Effector memory CD4-positive, alpha-beta T cell (primary cell): ENCODE results near the gene SCO1.

ENCODE experiments used
- DNase-seq, 3 donors: peaks; one replicate each; pipeline ENCODE4 v3.0.0-alpha.2; 2020
- H3K27ac ChIP-seq: 2 replicates; pipeline ENCODE4 v1.7.0; 2013; ENCODE audit warnings: mild to moderate bottlenecking, low read length, moderate library complexity; ENCODE audit not compliant: insufficient read depth, poor library complexity, severe bottlenecking
- H3K27me3 ChIP-seq: replicated peaks from 2 replicates; pipeline ENCODE4 v1.7.0; 2013; ENCODE audit warnings: mild to moderate bottlenecking, low read length; ENCODE audit not compliant: insufficient read depth, control insufficient read depth, poor library complexity, severe bottlenecking
- H3K36me3 ChIP-seq: 2 replicates; pipeline ENCODE4 v1.7.0; 2013; ENCODE audit warnings: mild to moderate bottlenecking, low read length, moderate library complexity; ENCODE audit not compliant: control insufficient read depth, insufficient read depth
- H3K4me1 ChIP-seq: 2 replicates; pipeline ENCODE4 v1.7.0; 2013; ENCODE audit warnings: low read length, mild to moderate bottlenecking; ENCODE audit not compliant: control insufficient read depth, insufficient read depth, poor library complexity, severe bottlenecking
- H3K4me3 ChIP-seq: 2 replicates; pipeline ENCODE4 v1.7.0; 2013; ENCODE audit warnings: low read length, low read depth, mild to moderate bottlenecking; ENCODE audit not compliant: insufficient read depth, poor library complexity, severe bottlenecking
- H3K9me3 ChIP-seq: 2 replicates; pipeline ENCODE4 v1.7.0; 2013; ENCODE audit warnings: mild to moderate bottlenecking, low read length, moderate library complexity; ENCODE audit not compliant: control insufficient read depth

The SCO1 gene

DNA sequence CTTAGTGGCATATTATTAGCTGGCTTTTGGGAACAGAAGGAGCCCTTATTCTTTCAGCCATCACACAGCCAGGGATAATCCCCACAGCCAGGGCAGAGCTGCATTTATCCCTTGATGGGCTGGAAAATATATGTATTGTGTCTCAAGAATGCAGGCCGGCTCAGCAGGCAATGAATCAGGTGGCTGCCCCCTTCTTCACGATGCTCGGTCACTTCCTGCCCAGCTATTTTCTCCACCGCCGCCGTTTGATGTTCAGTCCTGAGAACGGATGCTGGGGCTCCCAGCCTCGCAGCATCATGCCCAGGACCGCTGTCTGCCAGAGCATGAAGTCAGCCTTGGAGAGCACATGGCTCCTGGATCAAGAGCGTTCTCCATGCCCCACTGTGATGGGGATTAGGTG, 35.9 kb downstream of the SCO1 start:
- H3K9me3 ChIP-seq, result no peaks in the 10 kb centered on the region
- no peak overlapping the region for H3K4me3 ChIP-seq
- no peaks in the 10 kb centered on the region for H3K27me3 ChIP-seq
- H3K4me1 ChIP-seq, result no peaks in the 10 kb centered on the region
- DNase-seq, result no peak
- H3K27ac ChIP-seq, result no peak overlapping the region
- no peaks in the 10 kb centered on the region for H3K36me3 ChIP-seq

- DNase-seq, result no peak
- Histone ChIP-seq H3K4me1 (no peaks in the 10 kb centered on the region), H3K27ac (no peak overlapping the region), H3K36me3 (no peaks in the 10 kb centered on the region), H3K9me3 (no peaks in the 10 kb centered on the region), H3K4me3 (no peak overlapping the region), H3K27me3 (no peaks in the 10 kb centered on the region)
These were observed 39.5 kb downstream of the SCO1 start for GRCh38 chr17:10657879-10658278.

- H3K9me3 ChIP-seq, result no peaks in the 10 kb centered on the region
- H3K27ac ChIP-seq, result no peak within 1 kb of the TSS
- H3K27me3 ChIP-seq, result no peaks in the 10 kb centered on the region
- H3K4me1 ChIP-seq, result no peaks in the 10 kb centered on the region
- H3K4me3 ChIP-seq, result no peak within 1 kb of the TSS
- H3K36me3 ChIP-seq, result no peaks in the 10 kb centered on the region
- DNase-seq, result no peak
These were observed 40.2 kb downstream of the SCO1 start, which contains the start of gene MYH3 for GRCh38 chr17:10657148-10657547. Gene MYH3, minus strand, starts transcription at chr17:10657309. Its CDS starts 2,245 bp downstream, at chr17:10655064.

GRCh38 chr17:10653987-10654386, 43.3 kb downstream of the SCO1 start:
- no peaks in the 10 kb centered on the region for H3K27me3 ChIP-seq
- no peak for DNase-seq
- no peaks in the 10 kb centered on the region for H3K9me3 ChIP-seq
- H3K4me1 ChIP-seq, result no peaks in the 10 kb centered on the region
- no peaks in the 10 kb centered on the region for H3K36me3 ChIP-seq
- H3K27ac ChIP-seq, result no peak overlapping the region
- no peak overlapping the region for H3K4me3 ChIP-seq

- Histone ChIP-seq H3K27ac (no peak overlapping the region), H3K4me3 (no peak overlapping the region), H3K36me3 (no peaks in the 10 kb centered on the region), H3K4me1 (no peaks in the 10 kb centered on the region), H3K27me3 (no peaks in the 10 kb centered on the region), H3K9me3 (no peaks in the 10 kb centered on the region)
- DNase-seq, result no peak
These were observed 44.2 kb downstream of the SCO1 start for GRCh38 chr17:10652984-10653659.

DNA sequence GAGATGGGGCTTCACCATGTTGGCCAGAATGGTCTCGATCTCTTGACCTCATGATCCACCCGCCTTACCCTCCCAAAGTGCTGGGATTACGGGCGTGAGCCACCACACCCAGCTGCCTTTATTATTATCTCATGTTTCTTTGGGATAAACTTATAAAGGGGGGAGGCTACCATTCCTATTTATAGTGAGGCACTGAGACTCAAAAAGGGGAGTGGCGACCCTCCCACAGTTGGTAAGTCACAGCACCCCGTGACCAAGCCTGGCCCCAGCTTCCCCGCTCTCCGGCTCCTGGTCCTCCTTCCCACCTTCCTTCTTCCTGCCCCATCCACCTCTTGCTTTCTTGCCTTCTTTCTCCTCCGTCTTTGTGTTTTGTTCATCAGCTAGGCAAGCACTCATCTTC, 45.4 kb downstream of the SCO1 start:
- no peaks in the 10 kb centered on the region for H3K9me3 ChIP-seq
- H3K36me3 ChIP-seq, result no peaks in the 10 kb centered on the region
- no peak overlapping the region for H3K27ac ChIP-seq
- no peaks in the 10 kb centered on the region for H3K27me3 ChIP-seq
- H3K4me1 ChIP-seq, result no peaks in the 10 kb centered on the region
- no peak overlapping the region for H3K4me3 ChIP-seq
- no peak for DNase-seq

- Histone ChIP-seq H3K4me1 (no peaks in the 10 kb centered on the region), H3K9me3 (no peaks in the 10 kb centered on the region), H3K27me3 (no peaks in the 10 kb centered on the region), H3K4me3 (no peak overlapping the region), H3K27ac (no peak overlapping the region), H3K36me3 (no peaks in the 10 kb centered on the region)
- DNase-seq, result no peak
These were observed 47.7 kb downstream of the SCO1 start for GRCh38 chr17:10649602-10650001.

DNA sequence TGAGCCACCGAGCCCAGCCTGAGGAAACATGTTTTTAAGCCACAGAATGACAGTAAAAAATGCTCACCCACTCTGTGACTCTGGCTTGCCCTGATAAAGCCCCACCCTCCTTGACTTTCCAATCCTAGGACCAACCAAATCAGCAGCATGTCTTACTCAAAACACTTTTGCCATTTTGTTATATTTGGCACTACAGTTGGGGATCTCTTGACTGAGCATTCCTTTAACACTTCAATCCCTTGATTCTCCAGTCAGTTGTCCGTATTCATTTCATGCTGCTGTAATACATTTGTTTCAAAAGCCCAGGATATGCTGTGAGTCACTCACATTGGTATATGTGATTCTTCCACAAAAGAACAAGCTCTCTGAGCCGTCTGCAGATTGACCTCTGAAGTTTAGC, 48.4 kb downstream of the SCO1 start:
- no peak overlapping the region for H3K4me3 ChIP-seq
- H3K36me3 ChIP-seq, result no peaks in the 10 kb centered on the region
- H3K9me3 ChIP-seq, result no peaks in the 10 kb centered on the region
- no peak overlapping the region for H3K27ac ChIP-seq
- no peaks in the 10 kb centered on the region for H3K4me1 ChIP-seq
- DNase-seq, result no peak
- no peaks in the 10 kb centered on the region for H3K27me3 ChIP-seq

DNA sequence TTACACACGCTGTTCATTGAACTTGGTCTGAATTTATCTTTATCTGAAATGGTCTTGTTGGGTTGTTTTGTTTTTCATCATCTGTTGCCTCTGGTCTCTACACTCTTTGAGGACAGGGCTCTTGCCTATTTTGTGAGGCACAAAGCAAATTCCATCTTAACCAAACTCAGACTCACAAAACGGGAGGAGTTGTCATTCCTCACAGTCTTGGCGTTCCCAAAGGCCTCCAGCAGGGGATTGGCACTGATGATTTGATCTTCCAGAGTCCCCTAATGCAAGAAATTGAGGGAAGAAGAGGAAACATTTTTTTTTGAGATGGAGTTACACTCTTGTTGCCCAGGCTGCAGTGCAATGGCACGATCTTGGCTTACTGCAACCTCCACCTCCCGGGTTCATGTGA, 49.0 kb downstream of the SCO1 start:
- Histone ChIP-seq H3K9me3 (no peaks in the 10 kb centered on the region), H3K27ac (no peak overlapping the region), H3K4me1 (no peaks in the 10 kb centered on the region), H3K36me3 (no peaks in the 10 kb centered on the region), H3K4me3 (no peak overlapping the region), H3K27me3 (no peaks in the 10 kb centered on the region)
- no peak for DNase-seq

- Histone ChIP-seq H3K4me1 (no peaks in the 10 kb centered on the region), H3K27me3 (no peaks in the 10 kb centered on the region), H3K9me3 (no peaks in the 10 kb centered on the region), H3K36me3 (peaks cover 6% of the 10 kb centered on the region), H3K4me3 (no peak overlapping the region), H3K27ac (no peak overlapping the region)
- peak; percentile 19 to 57 (median 39) for DNase-seq
These were observed 50.8 kb downstream of the SCO1 start for GRCh38 chr17:10646392-10646990.
